Upper lobe of left lung (tissue), 6 donors: ENCODE data around the gene TMEM171. TPM values are rescaled to one million over a fixed set of nuclear protein-coding genes. Genes with fewer than 3 reads are reported as not detected.

Source experiments
- ATAC-seq, 2 donors: fragments of 200-7000 bp; cut with Tn5 transposase; one replicate each; pipeline ENCODE4 v1.9.1; 2022; ENCODE audit warnings: mild to moderate bottlenecking in 2 of 2, moderate library complexity in 2 of 2; ENCODE audit not compliant: low FRiP score in 2 of 2
- DNase-seq, 2 donors: peaks; one replicate each; pipeline ENCODE4 v3.0.0-alpha.2; 2019 to 2020
- H3K27ac ChIP-seq, 4 donors: fragments of 200-600 bp; sonication (generic); one replicate each; pipeline ENCODE4 v1.5.1; 2016 to 2019
- H3K27me3 ChIP-seq, 4 donors: fragments of 200-600 bp; sonication (generic); one replicate each; pipeline ENCODE4 v1.5.1; 2017 to 2019
- H3K36me3 ChIP-seq, 4 donors: fragments of 200-600 bp; sonication (generic); one replicate each; pipeline ENCODE4 v1.5.1; 2016 to 2019
- H3K4me1 ChIP-seq, 4 donors: fragments of 200-600 bp; sonication (generic); one replicate each; pipeline ENCODE4 v1.5.1; 2018 to 2019
- H3K4me3 ChIP-seq, 4 donors: fragments of 200-600 bp; sonication (generic); one replicate each; pipeline ENCODE4 v1.5.1; 2017 to 2019; ENCODE audit warnings: mild to moderate bottlenecking in 2 of 4, moderate library complexity in 1 of 4
- H3K9me3 ChIP-seq, 4 donors: fragments of 200-600 bp; sonication (generic); one replicate each; pipeline ENCODE4 v1.5.1; 2018 to 2019
- CTCF ChIP-seq, 6 experiments: fragments of 450-650 bp in 4 of 6; fragments of 200-600 bp in 2 of 6; sonication (generic) in 2 of 6; IDR thresholded peaks; one replicate each; pipeline ENCODE4 v1.5.1; 2016 to 2019; ENCODE audit warnings: antibody characterized with exemption in 6 of 6
- EP300 ChIP-seq, 4 donors: sonication (generic); formaldehyde crosslinking; IDR thresholded peaks; one replicate each; pipeline ENCODE4 v1.5.1; 2017; ENCODE audit warnings: antibody characterized with exemption in 4 of 4, control low read depth in 2 of 4
- POLR2A ChIP-seq, 4 donors: fragments of 450-650 bp; IDR thresholded peaks; one replicate each; pipeline ENCODE4 v1.5.1; 2016 to 2017; ENCODE audit warnings: antibody characterized with exemption in 4 of 4, mild to moderate bottlenecking in 2 of 4
- POLR2AphosphoS5 ChIP-seq, 2 donors: sonication (generic); formaldehyde crosslinking; IDR thresholded peaks; one replicate each; pipeline ENCODE4 v1.5.1; 2017; ENCODE audit warnings: antibody characterized with exemption in 2 of 2
- WGBS, 2 donors: methylation state at CpG; one replicate each; pipeline ENCODE4 v1.1.5; 2017 to 2018; 5-methylcytosine and 5-hydroxymethylcytosine counted together
- total RNA-seq, 6 donors: library from RNA; depleted of rRNA in 4 of 6; stranded (reverse); fragments of >200 nt in 4 of 6; gene quantifications; one replicate each; pipeline versions ENCODE4 v1.1.0 to v1.2.1, GENCODE V29; 2016 to 2021
- donor health status: DM: no; HTN: no; CAD: no; lungs with moderate emphysema.
- donor health status: DM: no; HTN: yes; CAD: no; lungs with severe emphysema.

Gene TMEM171
- total RNA-seq, 6 donors from 2014 or later: 0.34 to 0.57 TPM; not detected in 4

- DNase-seq: no peak
These were observed 23.3 kb downstream of the TMEM171 start for GRCh38 chr5:73143716-73144115.

GRCh38 chr5:73149540-73149939 is 29.2 kb downstream of the TMEM171 start:
- Histone ChIP-seq H3K36me3 (no peaks in the 10 kb centered on the region), H3K4me1 (no peaks in the 10 kb centered on the region), H3K27ac (no peak overlapping the region), H3K27me3 (no peaks in the 10 kb centered on the region), H3K4me3 (no peak overlapping the region), H3K9me3 (no peaks in the 10 kb centered on the region)
- ATAC-seq (no peak), DNase-seq (no peak)
- WGBS, 2 donors: 45 to 53% methylated on average over 3 of the region's 3 CpGs
- TF ChIP-seq CTCF (IDR thresholded peaks at IDR 0.05) (no peak), POLR2A (IDR thresholded peaks at IDR 0.05) (no peak), EP300 (IDR thresholded peaks at IDR 0.05) (no peak), POLR2AphosphoS5 (IDR thresholded peaks at IDR 0.05) (no peak)

More at GRCh38 chr5:73143716-73144115, 23.3 kb downstream of the TMEM171 start:
- TF ChIP-seq POLR2AphosphoS5 (IDR thresholded peaks at IDR 0.05) (no peak), EP300 (IDR thresholded peaks at IDR 0.05) (no peak), POLR2A (IDR thresholded peaks at IDR 0.05) (no peak), CTCF (IDR thresholded peaks at IDR 0.05) (no peak)
- Histone ChIP-seq H3K36me3 (no peaks in the 10 kb centered on the region), H3K27me3 (no peaks in the 10 kb centered on the region), H3K4me1 (no peaks in the 10 kb centered on the region), H3K9me3 (no peaks in the 10 kb centered on the region), H3K27ac (no peak overlapping the region), H3K4me3 (no peak overlapping the region)
- WGBS, 2 donors: 83 to 85% methylated on average over 6 of the region's 6 CpGs
- ATAC-seq: no peak

- no peaks in the 10 kb centered on the region for H3K9me3 ChIP-seq
- no peak for TF ChIP-seq POLR2AphosphoS5 (IDR thresholded peaks at IDR 0.05)
- TF ChIP-seq EP300 (IDR thresholded peaks at IDR 0.05): no peak
- TF ChIP-seq CTCF (IDR thresholded peaks at IDR 0.05): no peak
- no peak for TF ChIP-seq POLR2A (IDR thresholded peaks at IDR 0.05)
- no peaks in the 10 kb centered on the region for H3K27me3 ChIP-seq
- H3K27ac ChIP-seq: no peak overlapping the region
- DNase-seq (no peak), ATAC-seq (no peak)
- H3K4me3 ChIP-seq: no peak overlapping the region
- H3K4me1 ChIP-seq: no peaks in the 10 kb centered on the region
- H3K36me3 ChIP-seq: no peaks in the 10 kb centered on the region
- WGBS, 2 donors: 76 to 80% methylated on average over 7 of the region's 7 CpGs
These were observed 30.5 kb downstream of the TMEM171 start for GRCh38 chr5:73150876-73151275.

GRCh38 chr5:73151766-73152410 is 31.5 kb downstream of the TMEM171 start:
- Histone ChIP-seq H3K4me3 (no peak overlapping the region), H3K9me3 (no peaks in the 10 kb centered on the region), H3K27me3 (no peaks in the 10 kb centered on the region), H3K36me3 (no peaks in the 10 kb centered on the region), H3K4me1 (no peaks in the 10 kb centered on the region), H3K27ac (no peak overlapping the region)
- DNase-seq (no peak), ATAC-seq (no peak)
- 64% methylated on average over 5 of the region's 5 CpGs for whole genome bisulfite sequencing, 2 donors
- TF ChIP-seq POLR2AphosphoS5 (IDR thresholded peaks at IDR 0.05) (no peak), EP300 (IDR thresholded peaks at IDR 0.05) (no peak), CTCF (IDR thresholded peaks at IDR 0.05) (no peak), POLR2A (IDR thresholded peaks at IDR 0.05) (no peak)
